HG02571 (cell line): ENCODE data around the gene SLC39A7.

Source experiments
- ATAC-seq: cut with Tn5 transposase; IDR thresholded peaks from one replicate; pipeline ENCODE4 v1.9.1; 2021; ENCODE audit warnings: mild to moderate bottlenecking, moderate library complexity; ENCODE audit not compliant: unreplicated experiment

SLC39A7 gene

DNA sequence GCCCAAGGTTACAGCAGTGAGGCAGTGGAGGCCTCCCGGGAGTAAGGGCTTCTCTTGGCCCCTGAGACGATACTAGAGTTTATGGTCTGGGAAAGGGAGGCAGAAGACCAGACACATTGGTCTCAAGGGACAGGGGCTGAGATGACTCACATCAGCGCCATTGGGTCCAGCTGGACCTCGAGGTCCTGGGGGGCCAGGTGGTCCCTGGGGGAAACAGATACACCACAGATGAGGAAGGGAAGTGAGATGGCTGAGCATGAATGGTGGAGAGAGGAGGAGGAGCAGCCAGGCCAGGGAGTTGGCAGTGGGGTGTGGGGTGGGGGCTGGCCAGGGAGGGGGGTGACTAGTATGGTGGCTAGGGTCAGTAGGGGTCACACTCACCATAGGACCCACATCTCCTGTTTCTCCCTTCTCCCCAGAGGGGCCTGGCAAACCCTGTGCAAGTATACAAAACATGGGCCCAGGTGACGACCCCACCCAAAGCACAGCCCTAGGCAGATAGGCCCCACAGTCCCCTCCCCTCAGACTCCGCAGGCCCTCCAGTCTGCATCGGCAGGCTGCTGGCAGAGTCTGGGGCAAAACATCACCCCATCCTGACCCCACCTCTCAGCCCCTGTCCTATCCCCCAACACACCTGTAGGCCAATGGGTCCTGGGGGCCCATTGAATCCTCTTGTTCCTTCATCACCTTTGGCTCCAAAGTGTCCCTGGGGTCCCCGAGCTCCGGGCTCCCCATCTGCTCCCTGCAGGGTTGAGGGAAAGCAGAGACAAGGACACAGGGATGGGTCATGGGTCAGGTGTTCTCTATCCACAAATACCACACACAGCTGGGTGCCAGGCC is 30.3 kb upstream of the SLC39A7 start:
- ATAC-seq, result no peak

DNA sequence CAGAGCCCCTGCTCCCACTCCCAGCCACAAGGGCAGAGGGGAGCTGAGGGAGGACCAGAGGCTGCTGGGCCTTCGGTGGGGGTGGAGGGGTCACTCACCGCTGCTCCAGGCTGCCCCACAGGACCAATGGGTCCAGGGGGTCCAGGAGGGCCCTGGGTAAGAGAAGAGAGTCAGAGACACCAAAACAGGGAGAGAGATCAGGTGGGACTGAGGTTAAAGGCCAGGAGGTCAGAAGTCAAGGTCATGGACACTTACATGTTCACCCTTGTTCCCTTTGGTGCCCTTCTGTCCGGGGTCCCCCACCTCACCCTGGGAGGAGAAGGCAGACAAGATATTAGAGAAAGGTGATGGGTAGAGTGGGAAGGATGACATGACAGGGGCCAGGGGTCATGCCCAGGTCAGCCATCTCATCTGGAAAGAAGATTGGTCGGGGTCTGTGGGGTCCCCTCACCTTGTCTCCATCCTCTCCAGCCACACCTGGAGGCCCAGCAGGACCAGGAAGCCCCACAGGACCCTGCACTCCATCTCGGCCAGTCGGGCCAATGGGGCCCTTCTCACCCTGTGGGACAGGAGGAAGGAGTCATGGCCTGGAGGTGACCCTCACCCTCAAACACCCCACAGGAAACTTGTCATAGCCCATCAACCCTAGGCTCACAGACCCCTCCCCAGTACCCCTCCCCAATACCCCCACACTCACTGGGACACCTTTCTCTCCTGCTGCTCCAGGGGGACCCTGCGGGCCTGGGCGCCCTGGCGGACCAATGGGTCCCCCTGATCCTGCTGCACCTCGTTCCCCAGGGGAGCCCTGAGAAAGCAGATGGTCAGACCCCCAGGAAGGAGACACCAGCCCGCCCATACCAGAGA is 29.4 kb upstream of the SLC39A7 start:
- no peak for ATAC-seq

DNA sequence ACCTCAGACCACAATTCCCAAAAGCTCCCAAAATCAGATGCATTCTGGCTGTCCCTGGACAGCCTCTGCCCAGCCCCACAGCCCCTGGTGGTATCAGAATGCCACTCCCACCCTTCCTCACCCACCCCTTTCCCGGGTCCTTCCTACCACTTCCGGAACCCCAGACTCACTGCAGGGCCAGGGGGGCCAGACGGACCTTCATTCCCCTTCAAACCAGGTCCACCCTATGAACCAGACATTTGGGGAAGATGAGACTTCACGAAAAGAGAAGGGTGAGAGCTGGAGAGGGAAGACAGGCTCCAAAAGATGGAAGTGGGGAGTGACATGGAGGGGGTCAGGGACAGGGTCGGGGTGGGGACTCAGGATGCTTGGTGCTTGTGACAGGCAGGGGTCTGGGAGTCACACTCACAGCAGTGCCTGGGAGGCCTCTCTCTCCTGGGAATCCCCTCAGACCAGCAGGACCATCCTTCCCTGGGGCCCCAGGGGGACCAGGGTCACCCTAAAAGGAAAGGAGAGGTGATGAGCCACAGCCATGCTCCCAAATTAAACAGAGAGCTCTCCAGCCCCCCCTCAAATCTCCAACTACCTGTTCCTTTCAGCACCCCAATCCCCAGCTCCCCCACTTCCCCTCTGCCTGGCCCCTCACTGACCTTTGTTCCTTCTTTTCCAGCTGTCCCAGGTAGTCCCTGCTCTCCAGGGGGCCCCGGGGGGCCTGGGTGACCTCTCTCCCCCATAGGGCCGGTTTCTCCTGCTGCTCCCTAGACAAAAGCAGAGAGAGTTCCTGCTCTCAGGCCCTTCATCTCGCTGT is 28.6 kb upstream of the SLC39A7 start:
- no peak for ATAC-seq

DNA sequence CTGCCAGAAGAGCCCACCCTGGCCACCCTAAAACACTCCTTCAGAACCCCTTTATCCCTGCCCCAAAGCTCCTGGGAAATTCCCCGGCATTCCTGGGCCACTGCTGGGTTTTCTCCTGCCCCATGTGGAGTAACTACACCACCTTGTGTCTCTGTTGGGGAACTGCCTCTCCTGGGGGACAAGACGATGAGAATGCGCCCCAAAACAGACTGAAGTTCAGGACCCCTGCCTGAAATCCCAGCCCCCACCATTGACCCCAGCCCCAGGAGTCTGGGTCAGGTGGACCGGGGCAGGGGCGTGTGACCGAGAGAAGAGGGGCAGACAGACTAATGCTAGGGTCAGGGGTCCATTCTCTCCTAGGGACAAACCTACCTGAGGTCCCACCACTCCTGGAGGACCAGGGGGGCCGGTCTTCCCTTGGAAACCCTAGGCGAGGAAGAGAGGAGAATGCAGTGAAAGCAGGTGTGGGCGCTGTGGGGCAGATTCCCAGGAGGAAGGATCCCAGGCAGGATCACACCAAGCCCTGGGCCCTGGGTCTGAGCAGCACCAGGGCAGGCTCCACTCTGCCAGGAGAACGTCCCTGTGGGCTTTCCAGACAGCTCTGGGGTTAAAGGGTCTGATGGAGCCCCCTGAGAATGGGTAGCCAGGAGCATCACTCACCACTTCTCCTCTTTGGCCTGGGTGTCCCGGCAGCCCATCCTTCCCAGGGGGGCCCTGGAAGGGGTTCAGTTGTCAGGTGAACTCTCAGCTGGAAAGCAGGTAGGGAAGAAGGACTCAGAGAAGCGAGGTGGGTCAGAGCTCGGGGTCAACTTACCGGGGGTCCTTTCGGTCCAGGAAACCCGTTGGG is 27.8 kb upstream of the SLC39A7 start:
- ATAC-seq, result no peak

DNA sequence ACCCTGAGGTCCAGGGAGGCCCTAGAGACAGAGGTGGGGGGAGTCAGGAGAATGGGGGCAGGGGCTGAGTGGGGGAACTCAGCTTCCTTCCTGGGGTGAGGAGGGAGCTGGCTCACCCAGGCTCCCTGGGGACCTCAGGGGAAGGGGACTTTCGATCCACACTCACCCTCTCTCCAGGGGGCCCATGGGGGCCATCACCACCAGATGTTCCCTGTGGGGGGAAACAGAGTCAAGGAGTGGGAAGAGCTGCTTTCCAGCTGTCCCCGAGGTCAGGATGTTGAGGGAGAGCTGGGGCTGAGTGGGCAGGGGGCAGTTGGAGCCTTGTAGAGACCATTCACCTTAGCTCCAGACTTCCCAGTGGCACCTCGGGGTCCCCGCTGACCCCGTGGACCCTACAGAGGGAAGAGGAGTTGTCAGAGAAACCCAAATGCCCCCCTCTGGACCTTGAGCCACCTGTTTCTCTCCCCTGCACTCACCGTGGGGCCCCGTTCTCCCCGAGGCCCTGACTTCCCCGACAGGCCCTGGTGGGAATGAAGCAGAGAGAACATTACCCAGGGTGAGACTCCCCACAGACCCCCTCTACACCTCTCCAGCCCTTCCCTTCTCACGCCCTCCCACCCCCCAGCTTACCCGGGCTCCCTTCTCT is 27.0 kb upstream of the SLC39A7 start:
- ATAC-seq, result no peak

DNA sequence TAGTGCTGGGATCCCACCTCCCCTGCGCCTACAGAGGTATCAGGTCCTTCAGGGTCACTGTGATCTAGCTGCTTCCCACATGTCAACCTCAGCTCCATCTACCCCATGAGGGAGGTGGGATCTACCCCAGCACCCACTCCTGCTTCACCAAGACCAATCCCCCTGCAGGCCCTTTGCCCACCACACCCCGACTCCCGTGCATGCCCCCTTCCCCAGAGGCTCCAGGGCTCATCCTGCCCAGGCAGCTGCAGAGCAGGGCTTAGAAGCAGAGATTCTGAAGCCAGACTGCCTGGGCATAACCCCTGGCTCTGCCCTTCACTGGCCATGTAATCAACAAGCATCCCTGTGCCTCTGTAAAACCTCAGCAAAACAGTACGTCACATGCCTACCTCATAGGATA is 25.9 kb upstream of the SLC39A7 start:
- ATAC-seq, result no peak

DNA sequence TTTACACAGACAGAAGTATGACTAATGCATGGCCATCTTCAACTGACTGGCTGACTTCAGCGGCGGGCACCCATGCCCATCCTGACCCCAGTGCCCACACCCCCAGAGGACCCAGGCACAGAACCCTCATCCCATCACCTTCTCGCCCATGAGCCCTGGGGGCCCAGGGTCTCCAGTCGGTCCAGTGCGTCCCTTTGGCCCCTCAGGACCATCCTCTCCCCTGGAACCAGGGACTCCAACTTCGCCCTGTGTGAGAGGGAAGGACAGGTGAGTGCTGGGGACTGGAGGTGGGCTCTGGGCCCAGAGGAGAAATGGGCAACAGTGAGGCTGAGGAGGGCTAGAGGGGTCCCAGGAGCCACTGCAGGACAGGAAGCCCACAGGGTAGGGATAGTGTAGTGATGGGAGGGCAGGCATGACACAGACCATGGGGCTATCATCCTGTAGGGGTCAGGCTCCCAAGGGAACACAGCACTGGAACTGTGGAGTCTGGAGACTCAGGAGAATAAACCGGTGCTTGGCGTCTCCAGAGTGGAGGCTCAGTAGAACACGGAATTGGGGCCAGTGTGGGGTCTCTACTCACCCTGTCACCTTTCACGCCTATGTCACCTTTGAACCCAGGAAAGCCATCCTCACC is 25.1 kb upstream of the SLC39A7 start:
- no peak for ATAC-seq

DNA sequence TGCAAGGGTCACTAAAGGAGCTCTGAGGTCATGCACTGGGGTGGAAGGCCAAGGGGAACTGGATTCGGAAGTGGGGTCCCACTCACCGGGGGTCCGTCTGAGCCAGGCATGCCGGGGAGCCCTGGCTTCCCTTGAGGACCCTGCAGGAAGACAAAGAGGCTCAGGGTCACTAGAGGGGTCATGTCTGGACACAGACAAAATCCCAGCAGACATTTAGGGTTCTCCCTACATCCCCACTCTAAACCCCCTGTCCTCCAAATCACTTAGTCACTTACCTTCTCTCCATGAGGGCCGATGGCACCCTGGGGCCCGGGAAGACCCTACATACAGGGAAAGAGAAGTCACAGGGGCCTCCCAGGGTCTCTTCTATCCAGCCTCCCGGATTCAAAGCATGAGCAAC is 23.8 kb upstream of the SLC39A7 start:
- ATAC-seq, result no peak

DNA sequence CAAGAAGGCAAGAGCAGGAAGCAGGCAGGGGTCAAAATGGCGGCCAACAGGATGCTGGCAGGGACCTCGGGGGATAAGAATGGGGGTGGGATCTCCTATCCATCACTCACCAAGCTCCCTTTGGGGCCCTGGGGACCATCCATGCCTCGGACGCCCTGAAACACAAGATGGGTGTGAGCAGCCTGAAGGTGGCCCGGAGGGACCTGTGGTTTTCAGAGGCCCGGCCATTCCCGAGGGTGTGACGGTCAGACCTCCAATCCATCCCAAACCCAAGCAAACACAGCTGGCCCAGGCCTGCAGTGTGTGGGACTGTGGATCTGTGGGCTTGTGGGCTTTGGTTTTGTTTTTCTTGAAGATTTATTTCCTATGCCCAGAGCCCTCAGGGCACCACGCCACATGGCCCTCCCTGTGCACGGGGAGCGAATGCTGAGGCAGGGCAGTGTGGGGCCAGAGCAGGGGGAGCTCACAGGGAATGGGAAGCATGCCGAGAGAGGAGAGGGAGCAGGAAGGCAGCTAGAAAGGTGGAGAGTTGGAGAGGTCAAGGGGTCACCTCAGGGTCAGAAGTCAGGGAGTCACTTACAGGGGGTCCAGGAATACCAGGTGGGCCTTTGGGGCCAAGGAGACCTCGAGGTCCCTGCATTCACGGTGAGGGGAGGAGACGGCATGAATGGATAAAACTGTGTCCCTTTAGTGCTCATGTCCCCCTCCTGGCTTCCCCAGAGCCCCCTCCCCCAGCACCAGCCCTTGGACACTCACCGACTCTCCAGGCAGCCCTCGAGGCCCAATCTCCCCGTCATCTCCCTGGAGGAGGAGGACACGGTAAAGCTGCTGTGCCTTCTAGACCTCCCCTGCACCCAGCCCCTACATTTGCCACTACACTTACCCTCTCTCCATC is 22.9 kb upstream of the SLC39A7 start:
- ATAC-seq, result no peak

DNA sequence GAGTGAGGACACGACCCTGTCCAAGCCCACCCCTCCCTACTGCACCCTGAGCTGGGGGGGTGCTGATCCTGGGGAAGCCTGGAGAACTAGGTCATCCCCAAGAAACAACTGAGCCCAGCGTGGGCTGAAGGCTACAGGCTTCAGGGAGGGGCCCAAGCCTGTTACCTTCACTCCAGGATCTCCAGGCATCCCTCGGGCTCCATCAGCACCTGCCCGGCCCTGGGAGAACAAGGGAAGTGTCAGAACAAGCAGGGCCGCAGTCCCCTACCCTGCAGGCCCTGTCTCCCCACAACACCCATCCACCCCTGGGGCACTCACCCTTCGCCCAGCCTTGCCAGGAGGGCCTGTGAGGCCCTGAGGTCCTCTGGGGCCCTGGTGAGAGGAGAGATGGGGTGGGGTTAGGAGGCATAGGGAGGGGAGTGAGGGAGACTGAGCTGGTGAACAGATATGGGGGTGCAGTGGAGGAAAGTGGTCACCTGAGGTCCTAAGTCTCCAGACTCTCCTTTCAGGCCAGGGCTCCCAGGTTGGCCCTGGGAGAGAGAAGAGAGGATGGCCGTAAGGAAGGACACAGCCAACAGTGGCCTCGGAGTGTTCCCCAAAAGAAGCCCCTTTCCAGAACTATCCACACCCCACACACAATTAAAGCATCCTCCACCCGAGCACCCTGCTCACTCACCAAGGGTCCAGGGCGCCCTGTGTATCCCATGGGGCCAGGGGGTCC is 21.8 kb upstream of the SLC39A7 start:
- ATAC-seq, result no peak

DNA sequence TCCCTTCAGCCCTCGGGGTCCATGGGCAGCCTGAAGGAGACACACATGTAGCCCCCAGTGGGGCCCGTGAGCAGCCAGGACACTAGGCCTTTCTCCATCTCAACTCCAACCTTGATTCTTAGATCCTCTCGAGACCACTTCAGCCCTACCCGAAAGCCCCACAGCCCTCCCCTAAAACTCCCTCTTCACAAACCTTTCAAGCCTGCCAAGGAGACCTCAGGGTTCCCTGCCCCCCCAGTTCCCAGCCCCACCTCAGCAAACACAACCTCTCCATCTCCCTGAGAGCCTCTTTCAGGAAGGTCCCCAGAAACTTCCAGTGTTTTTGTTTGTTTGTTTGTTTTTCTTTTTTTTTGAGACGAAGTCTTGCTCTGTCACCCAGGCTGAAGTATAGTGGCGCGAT is 19.5 kb upstream of the SLC39A7 start:
- ATAC-seq, result no peak

DNA sequence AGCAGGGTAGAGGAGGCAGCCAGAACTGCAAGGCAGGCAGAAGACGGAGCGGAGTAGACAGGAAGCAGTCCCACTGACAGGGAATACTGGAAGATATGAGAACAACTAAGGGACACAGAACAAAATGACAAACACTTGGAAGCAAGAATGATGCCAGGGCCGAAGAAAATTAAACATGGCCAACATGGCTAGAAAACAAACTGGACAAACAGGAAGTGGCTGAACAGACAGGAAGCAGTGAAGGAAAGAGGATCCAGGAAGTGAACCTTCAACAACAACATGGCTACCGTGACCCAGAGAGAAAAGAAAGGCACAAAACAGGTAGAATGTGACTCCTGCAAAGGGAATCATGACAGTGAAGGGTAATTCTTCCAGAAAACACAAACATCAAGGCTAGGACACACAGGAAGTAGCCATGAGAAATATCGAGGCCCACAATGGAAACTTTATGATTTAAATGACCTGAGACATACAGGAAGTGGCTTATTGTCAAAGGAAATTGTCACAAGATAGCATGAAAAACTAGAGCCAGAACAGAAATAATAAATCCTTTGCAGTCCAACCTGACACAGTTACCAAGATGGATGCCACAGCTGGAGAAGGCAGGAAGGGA is 17.5 kb upstream of the SLC39A7 start:
- ATAC-seq, result no peak

DNA sequence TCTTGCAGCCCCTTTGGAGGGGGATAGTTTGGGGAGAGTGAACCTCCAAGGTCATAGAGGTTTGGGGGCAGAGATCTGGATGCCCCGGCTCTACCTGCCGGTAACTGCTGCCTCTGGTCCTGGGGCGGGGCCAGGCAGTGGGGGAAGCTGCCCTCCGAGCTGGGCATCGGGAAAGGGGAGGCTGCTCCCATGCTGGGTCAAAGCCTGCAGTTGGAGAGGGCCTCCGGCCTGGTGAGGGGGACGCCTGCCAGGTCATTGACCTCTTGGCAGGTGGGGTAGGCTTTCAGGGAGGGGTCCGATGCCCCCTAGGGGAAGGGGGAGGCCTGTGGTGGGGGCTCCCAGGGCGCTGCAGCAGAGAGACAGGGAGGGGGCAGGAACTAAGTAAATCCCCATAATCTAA is 15.5 kb upstream of the SLC39A7 start:
- ATAC-seq, result no peak

DNA sequence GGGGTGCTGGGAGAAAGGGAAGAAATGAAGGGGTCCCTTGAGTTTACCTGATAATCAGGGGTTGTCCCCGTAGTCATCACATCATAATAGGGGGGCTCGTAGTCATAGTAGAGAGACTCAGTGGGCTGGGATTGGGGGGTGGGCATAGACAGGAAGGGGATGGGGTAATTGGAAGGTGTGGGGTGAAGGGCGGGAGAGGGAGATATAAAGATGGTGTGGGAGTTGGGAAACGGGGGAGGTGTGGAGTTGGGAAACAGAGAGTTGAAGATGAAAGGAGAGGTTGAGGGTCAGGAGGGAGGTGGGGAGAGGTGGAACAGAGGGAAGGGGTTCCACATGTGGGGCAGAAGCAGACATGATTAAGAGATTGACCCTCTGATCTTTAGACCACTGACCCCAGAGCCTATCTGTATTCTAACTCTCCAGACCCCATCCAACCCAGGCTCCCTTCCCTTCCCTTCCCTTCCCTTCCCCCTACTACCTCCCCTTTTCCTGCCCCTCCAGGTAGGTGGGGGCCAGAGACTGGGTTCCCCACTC is 14.9 kb upstream of the SLC39A7 start:
- no peak for ATAC-seq

DNA sequence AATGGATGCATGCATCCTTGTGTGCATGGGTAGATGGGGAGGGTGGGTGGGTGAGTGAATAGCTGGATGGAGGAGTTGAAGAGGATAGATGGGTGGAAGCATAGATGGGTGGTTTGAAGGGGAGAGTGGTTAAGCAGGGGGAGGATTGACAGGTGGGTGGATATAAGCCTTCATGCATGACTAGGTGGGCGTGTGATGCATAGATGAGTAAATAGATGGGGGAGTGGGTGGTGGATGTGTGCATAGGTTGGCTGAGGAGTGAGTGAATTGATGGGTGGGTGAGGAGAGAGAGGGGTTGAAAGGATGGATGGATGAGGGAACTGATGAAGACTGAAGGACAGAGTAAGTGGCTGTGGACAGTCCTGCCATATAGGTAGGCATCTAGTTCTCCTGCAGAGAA is 12.9 kb upstream of the SLC39A7 start:
- ATAC-seq, result no peak

DNA sequence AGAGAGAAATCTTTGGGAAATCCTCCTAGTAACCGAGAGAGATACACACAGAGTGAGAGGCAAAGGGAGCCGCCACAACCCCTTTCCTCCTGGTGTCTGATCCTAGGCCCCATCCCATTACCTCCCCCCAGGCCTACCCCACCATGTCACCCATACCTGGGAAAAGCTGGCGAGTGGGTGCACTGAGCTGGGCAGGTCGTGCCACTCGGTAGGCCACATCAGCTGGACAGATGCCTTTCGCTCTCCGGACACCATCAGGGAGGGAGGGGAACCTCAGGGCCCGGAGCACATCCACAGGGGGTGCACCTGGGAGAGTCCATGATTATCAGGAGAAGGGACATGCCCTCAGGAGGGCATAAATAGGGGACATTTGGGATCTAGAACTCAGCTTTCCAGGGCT is 11.5 kb upstream of the SLC39A7 start:
- ATAC-seq, result no peak
